Liver (tissue), 3 donors: ENCODE data around the gene PPP4R3C.
"Not testable (repeated sequence)": the region's sequence is repeated elsewhere in the genome, so short reads cannot be mapped to it uniquely, and the experiment has no call there.

ENCODE experiments used
- FOXA1 ChIP-seq: IDR thresholded peaks from 2 replicates; pipeline ENCODE4 v1.6.1; 2016; ENCODE audit warnings: antibody characterized with exemption
- GABPA ChIP-seq, 2 donors: IDR thresholded peaks in 1 of 2; conservative IDR thresholded peaks in 1 of 2; 2 replicates each; pipeline ENCODE4 v1.6.1; 2016; ENCODE audit warnings: antibody characterized with exemption in 2 of 2, mild to moderate bottlenecking in 1 of 2, moderate library complexity in 1 of 2
- RAD21 ChIP-seq, 2 donors: IDR thresholded peaks; 2 replicates each; pipeline ENCODE4 v1.6.1; 2016; ENCODE audit warnings: antibody characterized with exemption in 2 of 2, mild to moderate bottlenecking in 2 of 2
- RXRA ChIP-seq, 2 donors: IDR thresholded peaks; 2 replicates each; pipeline ENCODE4 v1.6.1; 2017 to 2018; ENCODE audit warnings: antibody characterized with exemption in 2 of 2, mild to moderate bottlenecking in 1 of 2
- SP1 ChIP-seq: IDR thresholded peaks from 2 replicates; pipeline ENCODE4 v1.6.1; 2018; ENCODE audit warnings: antibody characterized with exemption, mild to moderate bottlenecking
- YY1 ChIP-seq: IDR thresholded peaks from 2 replicates; pipeline ENCODE4 v1.6.1; 2016; ENCODE audit warnings: antibody characterized with exemption, mild to moderate bottlenecking
- TF ChIP-seq, protein P1 (sequence below): fragments of 150-350 bp; IDR thresholded peaks from 2 replicates; pipeline ENCODE4 v1.5.1; 2017; ENCODE audit warnings: improper control_type of control experiment, low read depth, low read length; ENCODE audit not compliant: missing input control
- TF ChIP-seq, protein P2 (sequence below): IDR thresholded peaks from 2 replicates; pipeline ENCODE4 v1.6.1; 2016; ENCODE audit warnings: antibody characterized with exemption
- donor health status: healthy.
- donor health status: healthy.

- TF ChIP-seq, protein P1, sequence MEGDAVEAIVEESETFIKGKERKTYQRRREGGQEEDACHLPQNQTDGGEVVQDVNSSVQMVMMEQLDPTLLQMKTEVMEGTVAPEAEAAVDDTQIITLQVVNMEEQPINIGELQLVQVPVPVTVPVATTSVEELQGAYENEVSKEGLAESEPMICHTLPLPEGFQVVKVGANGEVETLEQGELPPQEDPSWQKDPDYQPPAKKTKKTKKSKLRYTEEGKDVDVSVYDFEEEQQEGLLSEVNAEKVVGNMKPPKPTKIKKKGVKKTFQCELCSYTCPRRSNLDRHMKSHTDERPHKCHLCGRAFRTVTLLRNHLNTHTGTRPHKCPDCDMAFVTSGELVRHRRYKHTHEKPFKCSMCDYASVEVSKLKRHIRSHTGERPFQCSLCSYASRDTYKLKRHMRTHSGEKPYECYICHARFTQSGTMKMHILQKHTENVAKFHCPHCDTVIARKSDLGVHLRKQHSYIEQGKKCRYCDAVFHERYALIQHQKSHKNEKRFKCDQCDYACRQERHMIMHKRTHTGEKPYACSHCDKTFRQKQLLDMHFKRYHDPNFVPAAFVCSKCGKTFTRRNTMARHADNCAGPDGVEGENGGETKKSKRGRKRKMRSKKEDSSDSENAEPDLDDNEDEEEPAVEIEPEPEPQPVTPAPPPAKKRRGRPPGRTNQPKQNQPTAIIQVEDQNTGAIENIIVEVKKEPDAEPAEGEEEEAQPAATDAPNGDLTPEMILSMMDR: not testable (repeated sequence)
- TF ChIP-seq, protein P2, sequence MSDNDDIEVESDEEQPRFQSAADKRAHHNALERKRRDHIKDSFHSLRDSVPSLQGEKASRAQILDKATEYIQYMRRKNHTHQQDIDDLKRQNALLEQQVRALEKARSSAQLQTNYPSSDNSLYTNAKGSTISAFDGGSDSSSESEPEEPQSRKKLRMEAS: not testable (repeated sequence)
- TF ChIP-seq RAD21 (IDR thresholded peaks at IDR 0.05); FOXA1; SP1; YY1; GABPA (IDR thresholded peaks at IDR 0.05 in 1 of 2, conservative IDR thresholded peaks at IDR 0.05 in 1 of 2); RXRA (IDR thresholded peaks at IDR 0.05): not testable (repeated sequence)
Measured at GRCh38 chrX:27458544-27458943, 4.6 kb downstream of the PPP4R3C start.
